Mucosa of rectum (tissue), 2 donors: ENCODE data around the gene NAGS.
A peak's percentile ranks its signal among the peaks of the same experiment; 100 is the strongest.

ENCODE experiments used
- H3K27ac ChIP-seq, 2 donors: one replicate each; pipeline ENCODE4 v1.7.0; 2013; ENCODE audit warnings: inconsistent platforms in 2 of 2, low read depth in 2 of 2, low read length in 2 of 2
- H3K27me3 ChIP-seq, 2 donors: one replicate each; pipeline ENCODE4 v1.7.0; 2013; ENCODE audit warnings: low read length in 2 of 2; ENCODE audit not compliant: control insufficient read depth in 2 of 2, insufficient read depth in 2 of 2
- H3K36me3 ChIP-seq, 2 donors: one replicate each; pipeline ENCODE4 v1.7.0; 2013; ENCODE audit warnings: low read length in 2 of 2; ENCODE audit not compliant: control insufficient read depth in 2 of 2, insufficient read depth in 2 of 2
- H3K4me1 ChIP-seq, 2 donors: one replicate each; pipeline ENCODE4 v1.7.0; 2013; ENCODE audit warnings: low read length in 2 of 2, mild to moderate bottlenecking in 1 of 2; ENCODE audit not compliant: control insufficient read depth in 2 of 2, insufficient read depth in 2 of 2
- H3K4me3 ChIP-seq, 2 donors: one replicate each; pipeline ENCODE4 v1.7.0; 2013; ENCODE audit warnings: low read length in 2 of 2
- H3K9ac ChIP-seq, 2 donors: one replicate each; pipeline ENCODE4 v1.7.0; 2013; ENCODE audit warnings: low read length in 2 of 2, low read depth in 1 of 2, mild to moderate bottlenecking in 1 of 2
- H3K9me3 ChIP-seq, 2 donors: one replicate each; pipeline ENCODE4 v1.7.0; 2013; ENCODE audit warnings: low read length in 2 of 2; ENCODE audit not compliant: control insufficient read depth in 2 of 2
- donor health status: healthy.
- donor health status: Normal muscosa, but diverticular disease.

The NAGS gene

GRCh38 chr17:44006598-44007345 lies 2.4 kb downstream of the NAGS start:
- H3K9me3 ChIP-seq = no peaks in the 10 kb centered on the region
- H3K27ac ChIP-seq = peak overlapping the region; percentile 68 to 82
- peaks cover 0 to 10% of the 10 kb centered on the region in 2 donors for H3K36me3 ChIP-seq
- peaks cover 12 to 15% of the 10 kb centered on the region in 2 donors for H3K27me3 ChIP-seq
- peak overlapping the region; percentile 47 to 78 for H3K9ac ChIP-seq
- H3K4me1 ChIP-seq = peaks cover 27 to 31% of the 10 kb centered on the region in 2 donors
- peak overlapping the region; percentile 63 to 82 for H3K4me3 ChIP-seq

- peak overlapping the region; percentile 63 to 82 for H3K4me3 ChIP-seq
- H3K36me3 ChIP-seq = peaks cover 4 to 17% of the 10 kb centered on the region in 2 donors
- H3K27ac ChIP-seq = peak overlapping the region; percentile 52
- peaks cover 27 to 31% of the 10 kb centered on the region in 2 donors for H3K4me1 ChIP-seq
- no peaks in the 10 kb centered on the region for H3K9me3 ChIP-seq
- H3K9ac ChIP-seq = peak overlapping the region; percentile 47 to 78
- peaks cover 8 to 15% of the 10 kb centered on the region in 2 donors for H3K27me3 ChIP-seq
These were observed 3.2 kb downstream of the NAGS start for GRCh38 chr17:44007346-44008204.

DNA sequence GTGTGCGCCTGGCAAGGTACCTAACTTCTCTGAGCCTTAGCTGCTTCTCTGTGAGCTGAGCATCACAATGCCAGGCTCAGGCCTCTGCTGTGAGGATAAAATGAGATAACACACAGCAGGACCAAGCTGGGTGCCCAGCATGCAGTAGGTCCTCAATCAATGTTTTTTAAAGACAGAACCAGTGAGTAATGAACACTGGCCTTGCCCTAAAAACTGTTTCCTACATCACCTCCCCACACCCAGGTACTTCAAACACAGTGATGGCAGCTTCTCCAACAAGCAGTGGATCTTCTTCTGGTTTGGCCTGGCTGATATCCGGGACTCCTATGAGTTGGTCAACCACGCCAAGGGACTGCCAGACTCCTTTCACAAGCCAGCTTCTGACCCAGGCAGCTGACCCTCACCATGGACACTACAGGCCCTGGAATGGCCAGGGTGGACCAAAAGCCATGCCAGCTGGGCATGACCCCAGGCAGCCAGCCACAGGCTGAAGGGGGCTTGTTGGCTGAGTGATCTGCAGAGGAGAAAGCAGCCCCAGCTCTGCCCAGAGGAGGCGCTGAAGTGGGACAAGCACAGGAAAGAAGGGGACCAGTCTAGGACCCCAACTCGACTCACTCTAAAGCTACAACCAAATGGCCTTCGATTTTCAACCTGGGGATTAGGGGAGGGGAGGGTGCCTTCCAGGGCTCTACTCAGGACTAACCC lies 3.9 kb downstream of the NAGS start:
- H3K4me3 ChIP-seq = no peak overlapping the region
- peaks cover 4 to 17% of the 10 kb centered on the region in 2 donors for H3K36me3 ChIP-seq
- H3K9me3 ChIP-seq = no peaks in the 10 kb centered on the region
- no peak overlapping the region for H3K27ac ChIP-seq
- peaks cover 27 to 31% of the 10 kb centered on the region in 2 donors for H3K4me1 ChIP-seq
- H3K9ac ChIP-seq = peak overlapping the region in 1 of 2 donors; percentile 5
- peaks cover 6 to 15% of the 10 kb centered on the region in 2 donors for H3K27me3 ChIP-seq

DNA sequence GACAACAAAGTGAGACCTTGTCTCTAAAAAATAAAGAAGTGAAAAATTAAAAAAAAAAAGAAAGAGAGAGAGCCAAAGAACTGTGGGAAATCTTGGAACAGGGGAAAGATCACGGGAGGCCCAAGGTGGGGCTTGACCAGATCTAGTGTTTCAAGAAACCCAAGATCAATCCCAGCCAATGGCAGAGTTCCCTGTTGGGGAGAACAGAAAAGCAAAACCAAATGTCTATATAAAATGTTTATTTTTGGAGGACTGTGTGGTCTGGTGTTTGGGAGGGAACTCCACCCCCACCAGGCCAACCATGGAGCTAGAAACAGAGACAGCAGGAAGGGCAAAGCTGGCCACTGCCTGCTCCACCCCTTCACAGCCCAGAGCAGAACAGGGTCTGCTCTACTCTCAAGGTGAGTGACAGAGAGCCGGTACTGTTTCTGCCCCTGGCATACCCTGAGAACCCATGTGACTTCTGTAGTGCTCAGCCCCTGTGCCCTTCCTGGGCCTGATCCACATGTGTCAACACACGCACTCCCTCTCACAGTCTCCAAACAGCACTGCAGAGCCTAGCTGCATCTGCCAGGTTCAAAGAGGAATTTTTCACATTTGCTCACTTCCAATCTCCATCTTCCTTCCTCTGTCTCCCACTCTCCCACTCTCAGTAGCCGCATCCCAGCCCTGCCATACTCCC lies 6.7 kb downstream of the NAGS start:
- H3K9me3 ChIP-seq = no peaks in the 10 kb centered on the region
- peaks cover 4 to 17% of the 10 kb centered on the region in 2 donors for H3K36me3 ChIP-seq
- H3K4me1 ChIP-seq = peaks cover 24 to 28% of the 10 kb centered on the region in 2 donors
- no peak overlapping the region for H3K9ac ChIP-seq
- H3K27me3 ChIP-seq = no peaks in the 10 kb centered on the region
- no peak overlapping the region for H3K27ac ChIP-seq
- H3K4me3 ChIP-seq = no peak overlapping the region

DNA sequence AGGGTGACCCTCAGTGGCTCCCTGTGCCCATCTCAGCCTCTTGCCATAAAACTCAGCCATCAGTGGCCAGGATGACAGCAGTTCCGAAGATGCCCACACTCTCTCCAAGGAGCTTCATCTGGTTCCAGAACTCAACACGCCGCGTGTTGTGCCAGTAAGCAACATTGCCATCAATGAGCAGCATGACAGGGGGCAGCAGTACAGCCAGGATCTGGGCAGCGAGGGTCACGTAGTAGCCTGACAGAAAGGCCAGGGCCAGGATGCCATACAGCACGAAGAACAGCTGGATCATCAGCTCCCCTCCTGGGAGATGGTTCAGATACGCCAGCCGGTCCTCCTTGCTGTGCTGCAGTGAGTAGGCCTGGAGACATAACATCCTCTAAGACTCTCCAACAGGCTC lies 7.5 kb downstream of the NAGS start:
- Histone ChIP-seq H3K27ac (no peak overlapping the region), H3K9ac (no peak overlapping the region), H3K4me3 (no peak overlapping the region), H3K27me3 (no peaks in the 10 kb centered on the region), H3K36me3 (peaks cover 4 to 17% of the 10 kb centered on the region in 2 donors), H3K9me3 (no peaks in the 10 kb centered on the region), H3K4me1 (peaks cover 19 to 23% of the 10 kb centered on the region in 2 donors)

DNA sequence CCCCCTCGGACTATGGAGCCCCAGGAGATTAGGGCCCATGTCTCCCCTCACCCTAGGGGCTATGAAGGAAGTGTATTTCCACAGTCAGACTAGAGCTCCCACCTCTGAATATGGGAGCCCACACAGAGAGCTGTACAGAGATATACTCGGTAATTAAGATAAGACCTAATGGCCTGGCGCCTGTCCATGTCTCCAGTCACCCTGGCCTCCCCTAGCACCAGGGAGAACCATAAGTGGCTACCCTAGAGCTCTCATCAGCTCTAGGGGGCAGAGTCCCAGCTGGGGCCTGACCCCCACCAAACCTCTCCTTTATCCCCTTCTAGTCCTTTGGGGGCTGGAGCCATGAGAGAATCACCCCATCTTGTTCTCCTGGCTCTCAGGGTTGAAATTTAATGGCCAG lies 8.0 kb downstream of the NAGS start:
- H3K4me3 ChIP-seq = no peak overlapping the region
- no peaks in the 10 kb centered on the region for H3K27me3 ChIP-seq
- H3K9ac ChIP-seq = no peak overlapping the region
- no peaks in the 10 kb centered on the region for H3K9me3 ChIP-seq
- peaks cover 4 to 17% of the 10 kb centered on the region in 2 donors for H3K36me3 ChIP-seq
- H3K27ac ChIP-seq = no peak overlapping the region
- peaks cover 14 to 18% of the 10 kb centered on the region in 2 donors for H3K4me1 ChIP-seq

DNA sequence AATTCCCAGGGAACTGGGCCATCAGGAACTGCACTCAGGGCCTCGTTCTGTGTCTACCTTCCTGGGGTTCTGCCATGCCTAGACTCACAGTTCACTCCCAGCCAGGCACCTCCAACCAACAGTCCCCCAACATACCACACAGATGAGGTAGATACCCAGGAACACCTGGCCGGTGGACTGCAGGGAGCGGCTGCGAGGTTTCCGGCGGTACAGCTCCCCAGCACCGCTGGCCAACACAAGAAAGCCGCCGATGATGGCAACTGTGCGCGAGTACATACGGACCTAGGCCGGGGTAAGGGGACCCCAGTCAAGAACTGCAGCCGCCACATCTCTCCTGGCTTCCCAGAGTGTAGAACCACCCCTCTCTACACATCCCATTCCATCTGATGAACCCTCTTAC lies 8.5 kb downstream of the NAGS start:
- Histone ChIP-seq H3K4me1 (peaks cover 9 to 14% of the 10 kb centered on the region in 2 donors), H3K27me3 (no peaks in the 10 kb centered on the region), H3K9me3 (no peaks in the 10 kb centered on the region), H3K4me3 (no peak overlapping the region), H3K36me3 (peaks cover 4 to 17% of the 10 kb centered on the region in 2 donors), H3K9ac (no peak overlapping the region), H3K27ac (no peak overlapping the region)

GRCh38 chr17:44014133-44014436 lies 9.7 kb downstream of the NAGS start:
- peak overlapping the region; percentile 75 to 85 for H3K9ac ChIP-seq
- H3K4me3 ChIP-seq = peak overlapping the region; percentile 75 to 98
- no peaks in the 10 kb centered on the region for H3K9me3 ChIP-seq
- peaks cover 7 to 11% of the 10 kb centered on the region in 2 donors for H3K4me1 ChIP-seq
- peaks cover 4 to 17% of the 10 kb centered on the region in 2 donors for H3K36me3 ChIP-seq
- H3K27me3 ChIP-seq = no peaks in the 10 kb centered on the region
- H3K27ac ChIP-seq = no peak overlapping the region

- no peaks in the 10 kb centered on the region for H3K27me3 ChIP-seq
- H3K4me3 ChIP-seq = peak within 1 kb of the TSS; percentile 75 to 98
- H3K36me3 ChIP-seq = peaks cover 4 to 17% of the 10 kb centered on the region in 2 donors
- H3K9me3 ChIP-seq = no peaks in the 10 kb centered on the region
- H3K27ac ChIP-seq = peak within 1 kb of the TSS in 1 of 2 donors; percentile 62
- peak within 1 kb of the TSS; percentile 75 to 85 for H3K9ac ChIP-seq
- peaks cover 7 to 11% of the 10 kb centered on the region in 2 donors for H3K4me1 ChIP-seq
These were observed 10.2 kb downstream of the NAGS start, which contains the start of gene TMEM101 for GRCh38 chr17:44014437-44015172. TSS of gene TMEM101 (minus strand) at chr17:44014963. CDS start at chr17:44014952, 11 bp downstream.
